Ascending aorta (tissue), 2 donors: Measurements from ENCODE around the gene KYAT1. TPM values are rescaled to one million over a fixed set of nuclear protein-coding genes. Genes with fewer than 3 reads are reported as not detected.

ENCODE experiments used
- DNase-seq, 2 donors: peaks; one replicate each; pipeline ENCODE4 v3.0.0-alpha.2; 2019; ENCODE audit warnings: low spot score in 2 of 2
- H3K27ac ChIP-seq, 2 donors: fragments of 200-600 bp; sonication (generic); one replicate each; pipeline ENCODE4 v1.5.1; 2016 to 2017; ENCODE audit warnings: mild to moderate bottlenecking in 1 of 2
- H3K27me3 ChIP-seq: fragments of 200-600 bp; sonication (generic); one replicate; pipeline ENCODE4 v1.5.1; 2017
- H3K36me3 ChIP-seq, 2 donors: fragments of 200-600 bp; sonication (generic); one replicate each; pipeline ENCODE4 v1.5.1; 2016
- H3K4me1 ChIP-seq, 2 donors: fragments of 200-600 bp; sonication (generic); one replicate each; pipeline ENCODE4 v1.5.1; 2016 to 2017; ENCODE audit warnings: mild to moderate bottlenecking in 1 of 2
- H3K4me3 ChIP-seq, 2 donors: fragments of 200-600 bp; sonication (generic); one replicate each; pipeline ENCODE4 v1.5.1; 2016 to 2017; ENCODE audit warnings: mild to moderate bottlenecking in 1 of 2
- H3K9me3 ChIP-seq, 2 donors: fragments of 200-600 bp; sonication (generic); one replicate each; pipeline ENCODE4 v1.5.1; 2016
- CTCF ChIP-seq, 3 experiments: fragments of 200-600 bp in 2 of 3; fragments of 450-650 bp in 1 of 3; sonication (generic) in 2 of 3; IDR thresholded peaks; one replicate each; pipeline ENCODE4 v1.5.1; 2016 to 2019; ENCODE audit warnings: antibody characterized with exemption in 3 of 3, mild to moderate bottlenecking in 1 of 3, moderate library complexity in 1 of 3
- intact Hi-C: fragments of 100-400 bp; cut with DNase I; formaldehyde crosslinking; loops from one replicate; pipeline ENCODE4 v1.15.1; 2023
- total RNA-seq: library from RNA; depleted of rRNA; stranded (reverse); fragments of >200 nt; gene quantifications from one replicate; pipeline ENCODE4 v1.1.0, GENCODE V29; 2016

Gene KYAT1
- total RNA-seq, 1 donor from 2014 or later, result 4.9 TPM

GRCh38 chr9:128901822-128902221, 20.1 kb upstream of the KYAT1 start:
- Histone ChIP-seq H3K4me1 (peaks cover 11 to 27% of the 10 kb centered on the region in 2 donors), H3K27me3 (no peaks in the 10 kb centered on the region), H3K27ac (peak overlapping the region; percentile 86 to 88), H3K36me3 (peaks cover 20 to 27% of the 10 kb centered on the region in 2 donors), H3K4me3 (no peak overlapping the region), H3K9me3 (no peaks in the 10 kb centered on the region)
- no peak for DNase-seq
- intact Hi-C loops, result no loop called here
- TF ChIP-seq CTCF (IDR thresholded peaks at IDR 0.05), result no peak

- peaks cover 24 to 31% of the 10 kb centered on the region in 2 donors for H3K36me3 ChIP-seq
- intact Hi-C loops, result no loop called here
- H3K9me3 ChIP-seq, result no peaks in the 10 kb centered on the region
- peak overlapping the region; percentile 86 to 88 for H3K27ac ChIP-seq
- H3K4me1 ChIP-seq, result peaks cover 11 to 27% of the 10 kb centered on the region in 2 donors
- no peak overlapping the region for H3K4me3 ChIP-seq
- no peak for TF ChIP-seq CTCF (IDR thresholded peaks at IDR 0.05)
- H3K27me3 ChIP-seq, result no peaks in the 10 kb centered on the region
- DNase-seq, result no peak
Observed at GRCh38 chr9:128901379-128901778, 19.6 kb upstream of the KYAT1 start.

- Histone ChIP-seq H3K9me3 (no peaks in the 10 kb centered on the region), H3K27ac (peak overlapping the region; percentile 70 to 86), H3K4me1 (peaks cover 11 to 27% of the 10 kb centered on the region in 2 donors), H3K27me3 (no peaks in the 10 kb centered on the region), H3K4me3 (no peak overlapping the region), H3K36me3 (peaks cover 29 to 35% of the 10 kb centered on the region in 2 donors)
- no peak for TF ChIP-seq CTCF (IDR thresholded peaks at IDR 0.05)
- intact Hi-C loops, result no loop called here
- no peak for DNase-seq
Observed at GRCh38 chr9:128899566-128900322, 18.0 kb upstream of the KYAT1 start.

- Histone ChIP-seq H3K36me3 (peaks cover 31 to 42% of the 10 kb centered on the region in 2 donors), H3K27ac (peak overlapping the region; percentile 70 to 86), H3K4me3 (no peak overlapping the region), H3K9me3 (no peaks in the 10 kb centered on the region), H3K27me3 (no peaks in the 10 kb centered on the region), H3K4me1 (peaks cover 11 to 23% of the 10 kb centered on the region in 2 donors)
- intact Hi-C loops, result no loop called here
- no peak for DNase-seq
- no peak for TF ChIP-seq CTCF (IDR thresholded peaks at IDR 0.05)
Observed at GRCh38 chr9:128898845-128899565, 17.3 kb upstream of the KYAT1 start.

GRCh38 chr9:128898382-128898781, 16.6 kb upstream of the KYAT1 start:
- no peak for DNase-seq
- peaks cover 11 to 24% of the 10 kb centered on the region in 2 donors for H3K4me1 ChIP-seq
- no peaks in the 10 kb centered on the region for H3K9me3 ChIP-seq
- TF ChIP-seq CTCF (IDR thresholded peaks at IDR 0.05), result no peak
- no peak overlapping the region for H3K4me3 ChIP-seq
- H3K36me3 ChIP-seq, result peaks cover 34 to 48% of the 10 kb centered on the region in 2 donors
- no peaks in the 10 kb centered on the region for H3K27me3 ChIP-seq
- peak overlapping the region; percentile 70 to 86 for H3K27ac ChIP-seq
- intact Hi-C loops, result no loop called here
